GM23338 (cell line): ENCODE results near the gene MAD1L1. TPM values are rescaled to one million over a fixed set of nuclear protein-coding genes. Genes with fewer than 3 reads are reported as not detected.

Experiments used
- ATAC-seq: fragments of 200-7000 bp; cut with Tn5 transposase; 3 replicates; pipeline ENCODE4 v1.9.1; 2020
- DNase-seq: peaks from one replicate; pipeline ENCODE4 v3.0.0-alpha.2; 2015; ENCODE audit warnings: low spot score
- H2AFZ ChIP-seq: fragments of 200-600 bp; sonication (generic); 2 replicates; pipeline ENCODE4 v1.8.0; 2016; ENCODE audit warnings: antibody characterized with exemption, mild to moderate bottlenecking, moderate library complexity
- H3F3A ChIP-seq: fragments of 200-600 bp; sonication (generic); replicated peaks from 2 replicates; pipeline ENCODE4 v1.8.0; 2017; ENCODE audit warnings: antibody characterized with exemption, mixed run types, low read depth
- H3K27ac ChIP-seq: fragments of 200-600 bp; sonication (generic); 2 replicates; pipeline ENCODE4 v1.6.1; 2016; ENCODE audit warnings: low read depth
- H3K27me3 ChIP-seq: fragments of 200-600 bp; sonication (generic); 2 replicates; pipeline ENCODE4 v1.8.0; 2016; ENCODE audit warnings: mild to moderate bottlenecking, mixed run types, moderate library complexity; ENCODE audit not compliant: insufficient read depth
- H3K36me3 ChIP-seq: fragments of 200-600 bp; sonication (generic); 2 replicates; pipeline ENCODE4 v1.8.0; 2016; ENCODE audit warnings: mild to moderate bottlenecking; ENCODE audit not compliant: insufficient read depth
- H3K4me1 ChIP-seq: fragments of 200-600 bp; sonication (generic); 2 replicates; pipeline ENCODE4 v1.8.0; 2016; ENCODE audit warnings: mild to moderate bottlenecking, moderate library complexity; ENCODE audit not compliant: insufficient read depth
- H3K4me2 ChIP-seq: fragments of 200-600 bp; sonication (generic); 2 replicates; pipeline ENCODE4 v1.7.1; 2017; ENCODE audit warnings: mixed run types
- H3K4me3 ChIP-seq: fragments of 200-600 bp; sonication (generic); 2 replicates; pipeline ENCODE4 v1.6.1; 2016; ENCODE audit warnings: mixed run types
- H3K79me2 ChIP-seq: fragments of 200-600 bp; sonication (generic); replicated peaks from 2 replicates; pipeline ENCODE4 v1.8.0; 2017; ENCODE audit warnings: mild to moderate bottlenecking; ENCODE audit not compliant: insufficient read depth
- H3K9me2 ChIP-seq: fragments of 200-600 bp; sonication (generic); 2 replicates; pipeline ENCODE4 v1.8.0; 2017; ENCODE audit not compliant: insufficient read depth
- H4K20me1 ChIP-seq: fragments of 200-600 bp; sonication (generic); replicated peaks from 2 replicates; pipeline ENCODE4 v1.8.0; 2017; ENCODE audit warnings: mild to moderate bottlenecking; ENCODE audit not compliant: insufficient read depth
- H3K27ac Mint-ChIP-seq: 2 replicates; pipeline ENCODE4 v1.8.0; 2020; ENCODE audit warnings: inconsistent platforms, mild to moderate bottlenecking, moderate library complexity, mixed read lengths
- H3K27me3 Mint-ChIP-seq: 3 replicates; pipeline ENCODE4 v1.8.0; 2022; ENCODE audit warnings: low read depth, mild to moderate bottlenecking, moderate library complexity, mixed read lengths, inconsistent platforms; ENCODE audit not compliant: insufficient read depth, poor library complexity
- H3K36me3 Mint-ChIP-seq: 3 replicates; pipeline ENCODE4 v1.8.0; 2021; ENCODE audit warnings: low read depth, mild to moderate bottlenecking, inconsistent platforms, moderate library complexity, mixed read lengths
- H3K4me1 Mint-ChIP-seq: 3 replicates; pipeline ENCODE4 v1.8.0; 2020; ENCODE audit warnings: mild to moderate bottlenecking, inconsistent platforms, mixed read lengths
- H3K4me3 Mint-ChIP-seq: 3 replicates; pipeline ENCODE4 v1.8.0; 2021; ENCODE audit warnings: moderate library complexity, mild to moderate bottlenecking, inconsistent platforms, mixed read lengths
- H3K9me3 Mint-ChIP-seq: 3 replicates; pipeline ENCODE4 v1.8.0; 2020; ENCODE audit warnings: moderate library complexity, mild to moderate bottlenecking, inconsistent platforms, mixed read lengths
- CREB1 ChIP-seq: fragments of 250-450 bp; sonication (Bioruptor Pico); IDR thresholded peaks from 2 replicates; pipeline ENCODE4 v1.5.0; 2020; ENCODE audit warnings: low read depth, mild to moderate bottlenecking, moderate library complexity
- ETS1 ChIP-seq: IDR thresholded peaks from 2 replicates; pipeline ENCODE4 v1.6.1; 2016; ENCODE audit warnings: antibody characterized with exemption
- EZH2 ChIP-seq: fragments of 200-600 bp; sonication (generic); IDR thresholded peaks from one replicate; pipeline ENCODE4 v1.8.0; 2017; ENCODE audit warnings: antibody characterized with exemption, mild to moderate bottlenecking, low read depth; ENCODE audit not compliant: unreplicated experiment
- EZH2phosphoT487 ChIP-seq: fragments of 200-600 bp; sonication (generic); IDR thresholded peaks from one replicate; pipeline ENCODE4 v1.8.1; 2018; ENCODE audit warnings: antibody characterized with exemption; ENCODE audit not compliant: unreplicated experiment
- JUNB ChIP-seq: IDR thresholded peaks from one replicate; pipeline ENCODE4 v1.6.1; 2016; ENCODE audit warnings: antibody characterized with exemption; ENCODE audit not compliant: unreplicated experiment
- NANOG ChIP-seq: IDR thresholded peaks from 2 replicates; pipeline ENCODE4 v1.6.1; 2016; ENCODE audit warnings: antibody characterized with exemption, borderline replicate concordance
- POLR2AphosphoS5 ChIP-seq: IDR thresholded peaks from 2 replicates; pipeline ENCODE4 v1.6.1; 2016; ENCODE audit warnings: antibody characterized with exemption, low read depth
- STAT1 ChIP-seq: IDR thresholded peaks from one replicate; pipeline ENCODE4 v1.6.1; 2016; ENCODE audit warnings: antibody characterized with exemption; ENCODE audit not compliant: unreplicated experiment
- ZNF114 ChIP-seq: fragments of 250-450 bp; sonication (Bioruptor Pico); IDR thresholded peaks from 2 replicates; pipeline ENCODE4 v1.5.0; 2020; ENCODE audit warnings: mild to moderate bottlenecking, moderate library complexity
- ZNF331 ChIP-seq: fragments of 250-450 bp; sonication (Bioruptor Pico); IDR thresholded peaks from 2 replicates; pipeline ENCODE4 v1.5.0; 2020; ENCODE audit warnings: low read depth, mild to moderate bottlenecking, moderate library complexity
- ZNF462 ChIP-seq: fragments of 250-450 bp; sonication (Bioruptor Pico); IDR thresholded peaks from 2 replicates; pipeline ENCODE4 v1.5.0; 2020; ENCODE audit warnings: mild to moderate bottlenecking, moderate library complexity
- polyA plus RNA-seq: library from polyadenylated mRNA; unstranded; fragments of >200 nt; fragmentation: Nextera tagmentation; extraction: Ambion mirVana; gene quantifications from 2 replicates; pipeline ENCODE4 v1.2.1, GENCODE V29; 2016
- total RNA-seq: library from RNA; depleted of rRNA; stranded (reverse); fragments of >200 nt; shearing (Covaris generic); gene quantifications from 2 replicates; pipeline ENCODE4 v1.2.3, GENCODE V29; 2014
- TF ChIP-seq, protein P1 (sequence below), 2 experiments: fragments of 200-600 bp in 1 of 2; sonication (generic) in 1 of 2; conservative IDR thresholded peaks; 2 replicates each; pipeline versions ENCODE4 v1.5.1 to v1.6.1; 2016 to 2017; ENCODE audit warnings: antibody characterized with exemption in 2 of 2, low read depth in 2 of 2, mild to moderate bottlenecking in 2 of 2, moderate library complexity in 1 of 2
- TF ChIP-seq, protein P2 (sequence below): IDR thresholded peaks from one replicate; pipeline ENCODE4 v1.6.1; 2018; ENCODE audit warnings: antibody characterized with exemption; ENCODE audit not compliant: unreplicated experiment

Gene MAD1L1
- total and polyA plus RNA-seq, 2 experiments from 2014 or later, result 40.3 to 59.3 TPM

DNA sequence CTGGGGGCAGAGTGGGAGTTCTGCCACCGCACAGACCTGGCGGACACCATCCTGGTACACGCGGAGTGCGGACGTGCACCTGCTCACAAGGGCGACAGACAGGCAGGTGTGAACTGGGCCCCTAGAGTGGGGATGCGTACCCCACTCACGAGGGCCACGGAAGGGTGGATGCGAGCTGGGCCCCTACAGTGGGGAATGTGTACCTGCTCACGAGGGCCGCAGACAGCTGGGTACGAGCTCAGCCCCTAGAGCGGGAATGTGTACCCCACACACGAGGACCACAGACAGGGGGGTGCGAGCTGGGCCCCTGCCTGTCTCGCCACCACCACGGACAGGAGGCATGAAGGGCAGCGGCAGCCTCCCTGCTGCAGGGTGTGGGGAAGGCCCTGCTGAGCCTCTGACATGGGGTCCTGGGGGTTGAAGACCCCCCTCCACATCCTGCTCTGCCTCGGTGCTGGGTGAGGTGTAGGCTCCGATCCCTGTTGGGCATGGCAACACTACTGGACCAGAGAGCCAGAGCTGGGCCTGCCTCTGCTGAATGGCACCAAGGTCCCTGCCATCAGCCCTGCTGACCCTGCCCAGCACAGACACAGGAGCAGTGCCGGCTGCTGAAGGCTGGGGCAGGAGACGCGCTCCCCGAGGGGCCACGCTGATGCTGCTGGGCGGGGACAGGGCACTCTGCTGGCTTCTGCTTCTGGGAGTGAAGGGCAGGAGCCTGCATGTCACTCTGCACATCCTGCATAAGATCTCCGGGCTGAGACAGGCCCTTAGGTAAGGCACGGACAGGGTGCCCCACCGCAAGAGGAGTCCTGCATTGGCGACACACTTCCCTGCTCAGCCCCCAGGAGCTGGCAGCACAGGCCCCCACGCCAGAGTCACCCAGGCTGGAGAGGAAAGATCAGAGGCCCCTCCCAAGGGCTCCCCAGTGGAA, 259.2 kb downstream of the MAD1L1 start:
- Mint-ChIP-seq H3K9me3 (peaks cover 17% of the 10 kb centered on the region), H3K27me3 (peaks cover 7% of the 10 kb centered on the region), H3K4me3 (no peak overlapping the region), H3K4me1 (no peaks in the 10 kb centered on the region), H3K27ac (no peak overlapping the region; the same call in 1 of the 2 replicates), H3K36me3 (peaks cover 34% of the 10 kb centered on the region)
- Histone ChIP-seq H3K36me3 (no peaks in the 10 kb centered on the region), H3K4me1 (no peaks in the 10 kb centered on the region), H4K20me1 (no peaks in the 10 kb centered on the region), H3K4me3 (no peak overlapping the region), H3K27ac (no peak overlapping the region), H3K4me2 (no peak overlapping the region), H3K79me2 (no peaks in the 10 kb centered on the region), H3F3A (no peaks in the 10 kb centered on the region), H3K9me2 (no peaks in the 10 kb centered on the region), H3K27me3 (no peaks in the 10 kb centered on the region), H2AFZ (no peak overlapping the region)
- DNase-seq, result no peak
- ATAC-seq, result no peak; the same call in 2 of the 3 replicates
- no peak for TF ChIP-seq JUNB
- TF ChIP-seq CREB1 (CRISPR knock-in tag), result no peak
- no peak for TF ChIP-seq EZH2phosphoT487
- TF ChIP-seq POLR2AphosphoS5, result no peak
- TF ChIP-seq ZNF331, result no peak
- TF ChIP-seq ETS1, result no peak
- TF ChIP-seq, protein P1, sequence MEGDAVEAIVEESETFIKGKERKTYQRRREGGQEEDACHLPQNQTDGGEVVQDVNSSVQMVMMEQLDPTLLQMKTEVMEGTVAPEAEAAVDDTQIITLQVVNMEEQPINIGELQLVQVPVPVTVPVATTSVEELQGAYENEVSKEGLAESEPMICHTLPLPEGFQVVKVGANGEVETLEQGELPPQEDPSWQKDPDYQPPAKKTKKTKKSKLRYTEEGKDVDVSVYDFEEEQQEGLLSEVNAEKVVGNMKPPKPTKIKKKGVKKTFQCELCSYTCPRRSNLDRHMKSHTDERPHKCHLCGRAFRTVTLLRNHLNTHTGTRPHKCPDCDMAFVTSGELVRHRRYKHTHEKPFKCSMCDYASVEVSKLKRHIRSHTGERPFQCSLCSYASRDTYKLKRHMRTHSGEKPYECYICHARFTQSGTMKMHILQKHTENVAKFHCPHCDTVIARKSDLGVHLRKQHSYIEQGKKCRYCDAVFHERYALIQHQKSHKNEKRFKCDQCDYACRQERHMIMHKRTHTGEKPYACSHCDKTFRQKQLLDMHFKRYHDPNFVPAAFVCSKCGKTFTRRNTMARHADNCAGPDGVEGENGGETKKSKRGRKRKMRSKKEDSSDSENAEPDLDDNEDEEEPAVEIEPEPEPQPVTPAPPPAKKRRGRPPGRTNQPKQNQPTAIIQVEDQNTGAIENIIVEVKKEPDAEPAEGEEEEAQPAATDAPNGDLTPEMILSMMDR (conservative IDR thresholded peaks at IDR 0.05; ENCODE audit: low read depth in 2 of 2), result no peak
- TF ChIP-seq EZH2, result no peak
- no peak for TF ChIP-seq ZNF462
- TF ChIP-seq, protein P2, sequence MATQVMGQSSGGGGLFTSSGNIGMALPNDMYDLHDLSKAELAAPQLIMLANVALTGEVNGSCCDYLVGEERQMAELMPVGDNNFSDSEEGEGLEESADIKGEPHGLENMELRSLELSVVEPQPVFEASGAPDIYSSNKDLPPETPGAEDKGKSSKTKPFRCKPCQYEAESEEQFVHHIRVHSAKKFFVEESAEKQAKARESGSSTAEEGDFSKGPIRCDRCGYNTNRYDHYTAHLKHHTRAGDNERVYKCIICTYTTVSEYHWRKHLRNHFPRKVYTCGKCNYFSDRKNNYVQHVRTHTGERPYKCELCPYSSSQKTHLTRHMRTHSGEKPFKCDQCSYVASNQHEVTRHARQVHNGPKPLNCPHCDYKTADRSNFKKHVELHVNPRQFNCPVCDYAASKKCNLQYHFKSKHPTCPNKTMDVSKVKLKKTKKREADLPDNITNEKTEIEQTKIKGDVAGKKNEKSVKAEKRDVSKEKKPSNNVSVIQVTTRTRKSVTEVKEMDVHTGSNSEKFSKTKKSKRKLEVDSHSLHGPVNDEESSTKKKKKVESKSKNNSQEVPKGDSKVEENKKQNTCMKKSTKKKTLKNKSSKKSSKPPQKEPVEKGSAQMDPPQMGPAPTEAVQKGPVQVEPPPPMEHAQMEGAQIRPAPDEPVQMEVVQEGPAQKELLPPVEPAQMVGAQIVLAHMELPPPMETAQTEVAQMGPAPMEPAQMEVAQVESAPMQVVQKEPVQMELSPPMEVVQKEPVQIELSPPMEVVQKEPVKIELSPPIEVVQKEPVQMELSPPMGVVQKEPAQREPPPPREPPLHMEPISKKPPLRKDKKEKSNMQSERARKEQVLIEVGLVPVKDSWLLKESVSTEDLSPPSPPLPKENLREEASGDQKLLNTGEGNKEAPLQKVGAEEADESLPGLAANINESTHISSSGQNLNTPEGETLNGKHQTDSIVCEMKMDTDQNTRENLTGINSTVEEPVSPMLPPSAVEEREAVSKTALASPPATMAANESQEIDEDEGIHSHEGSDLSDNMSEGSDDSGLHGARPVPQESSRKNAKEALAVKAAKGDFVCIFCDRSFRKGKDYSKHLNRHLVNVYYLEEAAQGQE, result no peak
- TF ChIP-seq STAT1, result no peak
- no peak for TF ChIP-seq ZNF114
- no peak for TF ChIP-seq NANOG
